ENCODE measurements around the gene TXNRD2.
"Not testable (repeated sequence)": the region's sequence is repeated elsewhere in the genome, so short reads cannot be mapped to it uniquely, and the experiment has no call there.

Gene TXNRD2

GRCh38 chr22:19955241-19956128 lies 13.9 kb upstream of the TXNRD2 start:
- DNase-seq: no peak

GRCh38 chr22:19951346-19951745 lies 9.7 kb upstream of the TXNRD2 start:
- DNase-seq: no peak

GRCh38 chr22:19948057-19948760 lies 6.6 kb upstream of the TXNRD2 start:
- no peak for DNase-seq

DNA sequence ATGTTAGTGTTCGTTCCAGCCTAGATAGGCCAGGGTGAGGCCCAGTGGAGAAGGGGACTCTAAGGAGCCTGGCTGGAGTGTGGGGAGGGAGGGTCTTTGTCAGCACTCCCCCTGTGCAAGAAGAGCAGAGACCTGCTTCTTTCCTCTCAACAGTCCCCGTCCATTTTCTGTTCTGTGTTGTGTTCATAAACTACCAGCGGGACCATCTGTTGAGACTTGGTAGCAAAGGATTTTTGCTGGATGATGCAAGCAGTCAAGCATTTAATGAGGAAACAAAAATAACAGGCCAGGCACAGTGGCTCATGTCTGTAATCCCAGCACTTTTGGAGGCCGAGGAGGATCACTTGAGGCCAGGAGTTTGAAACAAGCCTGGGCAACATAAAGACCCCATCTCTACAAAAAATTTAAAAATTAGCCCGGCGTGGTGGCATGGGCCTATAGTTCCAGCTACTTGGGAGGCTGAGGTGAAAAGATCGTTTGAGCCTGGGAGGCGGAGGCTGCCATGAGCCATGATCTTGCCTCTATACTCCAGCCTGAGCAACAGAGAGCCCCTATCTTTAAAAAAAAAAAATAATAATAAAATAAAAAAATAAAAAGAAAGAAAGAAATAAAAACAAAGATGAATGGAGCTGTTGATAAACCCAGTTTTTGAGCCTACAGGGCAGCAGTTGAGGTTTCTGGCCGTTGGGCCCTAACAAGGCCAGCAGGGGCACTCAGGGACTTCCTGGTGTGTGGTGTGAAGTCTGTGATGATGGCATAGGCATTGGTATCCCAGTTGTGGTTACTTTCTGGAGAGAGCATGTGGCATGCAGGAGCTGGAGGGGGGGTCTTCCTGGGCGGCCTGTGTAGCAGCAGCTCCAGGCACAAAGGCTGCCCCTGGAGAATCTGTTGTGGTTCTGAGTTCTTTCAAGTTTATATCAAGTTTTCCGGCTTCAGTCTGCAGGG lies 1.7 kb upstream of the TXNRD2 start:
- DNase-seq: no peak

GRCh38 chr22:19942157-19943081 lies 801 bp upstream of the TXNRD2 start:
- peak in 7 of 51 donors; percentile 21 to 76 (median 49) for DNase-seq

DNA sequence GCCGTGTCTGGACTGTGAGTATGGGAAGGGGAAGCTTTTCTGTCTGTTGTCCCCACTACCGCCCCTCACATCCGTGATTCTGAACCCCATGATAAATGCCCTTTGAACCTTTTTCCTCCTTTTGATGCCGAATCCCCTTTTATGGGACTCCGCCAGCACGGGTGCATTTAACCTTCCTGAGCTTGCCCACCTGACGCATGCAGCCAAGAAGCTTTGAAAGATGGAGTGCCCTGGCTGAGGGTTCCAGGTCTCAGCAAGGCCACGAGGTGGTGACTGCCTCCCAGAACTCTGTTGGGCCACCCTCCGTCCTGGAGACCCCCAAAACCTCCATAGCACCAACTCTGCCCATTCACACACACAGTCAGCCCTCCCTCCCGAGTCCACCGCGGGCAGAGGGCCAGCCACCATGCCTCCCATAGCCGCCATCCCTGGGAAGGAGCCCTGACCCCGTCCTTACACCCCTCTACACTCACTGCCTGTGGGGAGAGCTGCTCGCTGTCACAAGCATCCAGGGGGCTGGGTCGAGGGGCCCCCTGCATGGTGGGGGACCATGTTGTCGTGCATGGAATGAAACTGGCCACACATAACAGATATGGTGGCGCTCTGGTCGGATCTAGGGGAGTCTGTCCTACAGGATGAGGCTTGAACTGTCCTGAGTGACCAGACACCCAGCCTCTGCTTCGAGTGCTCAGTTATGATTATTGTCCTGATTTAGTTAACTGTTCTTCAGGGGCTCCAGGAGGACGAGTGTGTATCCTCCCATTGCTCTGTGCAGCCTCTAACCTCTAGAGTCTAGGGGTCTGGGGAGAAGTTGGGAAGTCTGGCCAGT lies 868 bp downstream of the TXNRD2 start:
- DNase-seq: no peak

DNA sequence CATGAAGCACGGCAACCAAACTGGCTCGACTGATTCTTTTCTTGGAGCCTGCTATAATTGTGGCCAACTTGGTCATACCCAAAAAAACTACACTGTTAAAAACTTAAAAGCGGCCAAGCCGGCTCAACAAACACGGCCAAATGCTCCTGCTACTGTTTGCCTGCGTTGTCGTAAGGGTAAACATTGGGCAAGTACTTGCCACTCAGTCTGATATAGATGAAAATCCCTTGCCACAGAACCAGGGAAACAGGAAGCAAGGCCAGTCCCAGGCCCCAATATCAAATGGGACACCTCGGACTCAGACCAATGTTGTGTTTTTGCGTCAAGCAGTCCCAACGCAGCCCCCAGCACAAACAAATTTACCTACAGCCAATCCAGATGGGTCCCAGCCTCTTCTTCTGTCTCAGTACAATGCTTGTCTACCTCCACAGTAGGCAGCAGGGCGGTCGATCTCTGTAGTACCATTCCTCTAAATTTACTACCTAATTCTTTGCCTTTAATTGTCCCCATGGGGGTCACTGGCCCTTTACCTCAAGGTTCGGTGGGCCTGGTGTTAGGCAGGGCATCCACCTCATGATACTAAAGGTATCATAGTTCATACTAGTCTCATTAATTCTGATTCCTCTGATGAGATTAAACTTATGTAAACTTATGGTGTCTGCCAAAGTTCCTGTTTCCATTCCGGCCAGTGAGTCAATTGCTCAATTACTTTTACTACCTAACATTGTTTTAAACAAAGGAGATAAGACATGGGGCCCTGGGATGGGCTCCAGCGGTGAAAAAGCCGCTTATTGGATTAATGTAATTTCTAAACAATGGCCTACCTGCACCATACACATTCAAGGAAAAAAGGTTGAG lies 3.8 kb downstream of the TXNRD2 start:
- DNase-seq: no peak

DNA sequence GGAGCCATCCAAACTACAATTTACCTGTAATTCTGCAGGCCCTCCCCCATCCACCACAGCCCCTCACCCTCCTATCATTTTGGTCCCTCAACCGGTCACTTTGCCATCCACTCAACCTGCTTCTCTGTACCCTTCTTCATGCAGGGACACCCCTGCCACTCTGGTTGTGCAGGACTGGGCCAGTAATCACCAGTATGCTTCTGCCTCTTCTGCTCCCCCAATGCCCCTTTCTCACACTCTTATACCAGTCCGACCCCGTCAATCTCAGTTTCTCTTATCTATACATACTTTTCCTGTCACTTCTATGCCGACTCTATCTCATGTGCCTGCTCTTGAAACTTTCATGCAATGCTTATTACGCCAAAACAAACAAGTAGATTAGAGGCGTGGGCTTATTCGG lies 5.1 kb downstream of the TXNRD2 start:
- no peak for DNase-seq

- not testable (repeated sequence) for DNase-seq
Measured at GRCh38 chr22:19935123-19935718, 6.4 kb downstream of the TXNRD2 start.

- DNase-seq: no peak
Measured at GRCh38 chr22:19933341-19934241, 8.0 kb downstream of the TXNRD2 start.

GRCh38 chr22:19932367-19933206 lies 9.0 kb downstream of the TXNRD2 start:
- no peak for DNase-seq

- no peak for DNase-seq
Measured at GRCh38 chr22:19931514-19931913, 10.1 kb downstream of the TXNRD2 start.

GRCh38 chr22:19930551-19931486 lies 10.8 kb downstream of the TXNRD2 start:
- DNase-seq: peak in 1 of 51 donors; percentile 18

DNA sequence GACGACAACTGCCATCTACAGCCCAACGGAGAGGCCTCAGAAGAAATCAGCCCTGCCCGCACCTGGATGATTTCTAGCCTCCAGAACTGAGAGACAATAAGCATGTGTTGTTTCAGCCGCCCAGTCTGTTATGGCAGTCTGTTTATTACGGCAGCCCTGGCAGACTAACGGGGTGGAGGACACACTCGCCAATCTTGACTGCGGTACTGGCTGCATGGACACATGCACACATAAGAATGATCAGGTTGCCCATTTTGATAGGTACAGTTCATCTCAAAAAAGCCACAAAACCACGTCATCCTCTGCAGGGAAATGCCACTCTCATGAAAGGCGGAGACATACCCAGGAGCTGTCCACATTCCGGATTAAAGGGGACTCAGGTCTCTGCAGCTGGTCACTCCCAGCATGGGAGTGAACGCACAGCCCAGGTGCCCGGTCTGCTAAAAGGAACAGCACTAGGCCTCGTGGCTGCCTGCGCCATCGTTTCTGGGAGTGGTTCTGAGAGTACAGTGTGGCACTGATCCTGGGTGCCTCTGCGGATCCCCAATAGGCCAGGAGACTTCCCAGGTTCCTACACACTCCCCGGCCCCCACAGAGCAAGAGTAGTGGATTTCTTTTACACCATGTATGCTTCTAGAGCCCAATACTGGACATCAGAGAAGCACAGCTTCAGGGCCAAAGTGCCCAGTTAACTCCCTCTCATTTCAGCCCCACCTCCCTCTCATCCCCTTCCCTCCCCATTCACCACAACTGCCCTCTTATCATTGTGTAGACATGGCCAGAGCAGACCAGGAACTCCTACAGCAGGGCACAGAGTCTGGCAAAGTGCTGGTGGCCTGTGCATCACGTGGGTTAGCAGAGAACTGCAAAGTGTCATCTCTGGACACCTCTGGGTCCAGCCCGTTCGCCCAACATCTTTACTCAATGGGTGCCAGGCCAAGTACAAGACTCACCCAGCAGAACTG lies 11.8 kb downstream of the TXNRD2 start:
- no peak for DNase-seq

Data from hypothalamus (tissue), 51 donors.